T-helper 1 cell treated with Interleukin-12 subunit alpha and Interleukin-12 subunit beta and Interleukin-4 antibody, amounts not matched to agents 30 μg/mL and 1 μg/mL, for 36 hours (primary cell): Measurements from ENCODE around the gene GATM.

Experiments used
- H3K27ac Mint-ChIP-seq: one replicate; pipeline ENCODE4 v1.8.0; 2021; ENCODE audit warnings: mild to moderate bottlenecking, mixed read lengths
- H3K27me3 Mint-ChIP-seq: one replicate; pipeline ENCODE4 v1.8.0; 2021; ENCODE audit warnings: low read depth, mixed read lengths
- H3K36me3 Mint-ChIP-seq: one replicate; pipeline ENCODE4 v1.8.0; 2021; ENCODE audit warnings: low read depth, mixed read lengths
- H3K4me1 Mint-ChIP-seq: one replicate; pipeline ENCODE4 v1.8.0; 2021; ENCODE audit warnings: low read depth, mixed read lengths
- H3K4me3 Mint-ChIP-seq: one replicate; pipeline ENCODE4 v1.8.0; 2021; ENCODE audit warnings: mild to moderate bottlenecking, moderate library complexity, mixed read lengths
- H3K9me3 Mint-ChIP-seq: one replicate; pipeline ENCODE4 v1.8.0; 2021; ENCODE audit warnings: mixed read lengths

The GATM gene

GRCh38 chr15:45378149-45378912 lies at the start of gene GATM:
Gene GATM (minus strand): TSS chr15:45378544. CDS start chr15:45378453, 91 bp downstream.
- no peak within 1 kb of the TSS for H3K27ac Mint-ChIP-seq
- H3K4me3 Mint-ChIP-seq, result peak within 1 kb of the TSS; percentile 60
- H3K27me3 Mint-ChIP-seq, result peaks cover 79% of the 10 kb centered on the region
- no peaks in the 10 kb centered on the region for H3K9me3 Mint-ChIP-seq
- H3K36me3 Mint-ChIP-seq, result peaks cover 2% of the 10 kb centered on the region
- peaks cover 11% of the 10 kb centered on the region for H3K4me1 Mint-ChIP-seq

- Mint-ChIP-seq H3K4me1 (peaks cover 2% of the 10 kb centered on the region), H3K27me3 (peaks cover 13% of the 10 kb centered on the region), H3K4me3 (no peak overlapping the region), H3K36me3 (peaks cover 2% of the 10 kb centered on the region), H3K27ac (no peak overlapping the region), H3K9me3 (no peaks in the 10 kb centered on the region)
These were observed 48.7 kb upstream of the GATM start for GRCh38 chr15:45427085-45427484.

- Mint-ChIP-seq H3K4me3 (no peak overlapping the region), H3K27ac (no peak overlapping the region)
These were observed 46.8 kb upstream of the GATM start for GRCh38 chr15:45425135-45425534.

GRCh38 chr15:45424429-45424828 lies 46.1 kb upstream of the GATM start:
- Mint-ChIP-seq H3K27ac (no peak overlapping the region), H3K27me3 (peaks cover 4% of the 10 kb centered on the region), H3K36me3 (peaks cover 12% of the 10 kb centered on the region), H3K9me3 (no peaks in the 10 kb centered on the region), H3K4me1 (no peaks in the 10 kb centered on the region), H3K4me3 (no peak overlapping the region)

More at GRCh38 chr15:45425135-45425534, 46.8 kb upstream of the GATM start:
- Mint-ChIP-seq H3K9me3 (no peaks in the 10 kb centered on the region), H3K4me1 (no peaks in the 10 kb centered on the region), H3K36me3 (peaks cover 10% of the 10 kb centered on the region), H3K27me3 (peaks cover 4% of the 10 kb centered on the region)

GRCh38 chr15:45417303-45417950 lies 39.1 kb upstream of the GATM start:
- Mint-ChIP-seq H3K27me3 (no peaks in the 10 kb centered on the region), H3K4me1 (peaks cover 22% of the 10 kb centered on the region), H3K36me3 (peaks cover 55% of the 10 kb centered on the region), H3K4me3 (no peak overlapping the region), H3K27ac (no peak overlapping the region), H3K9me3 (no peaks in the 10 kb centered on the region)

GRCh38 chr15:45414215-45414885 lies 36.0 kb upstream of the GATM start:
- H3K4me1 Mint-ChIP-seq, result peaks cover 25% of the 10 kb centered on the region
- no peaks in the 10 kb centered on the region for H3K9me3 Mint-ChIP-seq
- peak overlapping the region; percentile 39 for H3K27ac Mint-ChIP-seq
- no peaks in the 10 kb centered on the region for H3K27me3 Mint-ChIP-seq
- peaks cover 55% of the 10 kb centered on the region for H3K36me3 Mint-ChIP-seq
- H3K4me3 Mint-ChIP-seq, result no peak overlapping the region

- Mint-ChIP-seq H3K36me3 (peaks cover 57% of the 10 kb centered on the region), H3K27me3 (no peaks in the 10 kb centered on the region), H3K4me3 (no peak overlapping the region), H3K9me3 (no peaks in the 10 kb centered on the region), H3K27ac (no peak overlapping the region), H3K4me1 (peaks cover 40% of the 10 kb centered on the region)
These were observed 31.3 kb upstream of the GATM start for GRCh38 chr15:45409596-45409995.

GRCh38 chr15:45407786-45408185 lies 29.4 kb upstream of the GATM start:
- H3K27ac Mint-ChIP-seq, result no peak overlapping the region
- H3K9me3 Mint-ChIP-seq, result no peaks in the 10 kb centered on the region
- H3K4me3 Mint-ChIP-seq, result no peak overlapping the region
- H3K27me3 Mint-ChIP-seq, result no peaks in the 10 kb centered on the region
- H3K4me1 Mint-ChIP-seq, result peaks cover 31% of the 10 kb centered on the region
- H3K36me3 Mint-ChIP-seq, result peaks cover 46% of the 10 kb centered on the region

GRCh38 chr15:45402955-45403877 lies 24.9 kb upstream of the GATM start:
- no peaks in the 10 kb centered on the region for H3K27me3 Mint-ChIP-seq
- H3K9me3 Mint-ChIP-seq, result no peaks in the 10 kb centered on the region
- H3K36me3 Mint-ChIP-seq, result peaks cover 23% of the 10 kb centered on the region
- H3K27ac Mint-ChIP-seq, result peak overlapping the region; percentile 78
- peak overlapping the region; percentile 94 for H3K4me3 Mint-ChIP-seq
- H3K4me1 Mint-ChIP-seq, result peaks cover 30% of the 10 kb centered on the region

GRCh38 chr15:45402162-45402954 lies 24.0 kb upstream of the GATM start:
- no peaks in the 10 kb centered on the region for H3K9me3 Mint-ChIP-seq
- peaks cover 19% of the 10 kb centered on the region for H3K36me3 Mint-ChIP-seq

GRCh38 chr15:45401665-45402161 lies 23.4 kb upstream of the GATM start:
- H3K36me3 Mint-ChIP-seq, result peaks cover 14% of the 10 kb centered on the region
- peak overlapping the region; percentile 86 for H3K27ac Mint-ChIP-seq
- peaks cover 26% of the 10 kb centered on the region for H3K4me1 Mint-ChIP-seq
- peak overlapping the region; percentile 94 for H3K4me3 Mint-ChIP-seq
- no peaks in the 10 kb centered on the region for H3K9me3 Mint-ChIP-seq
- peaks cover 10% of the 10 kb centered on the region for H3K27me3 Mint-ChIP-seq

More at GRCh38 chr15:45402162-45402954, 24.0 kb upstream of the GATM start:
- peaks cover 4% of the 10 kb centered on the region for H3K27me3 Mint-ChIP-seq
- H3K27ac Mint-ChIP-seq, result peak overlapping the region; percentile 86
- peak overlapping the region; percentile 94 for H3K4me3 Mint-ChIP-seq
- peaks cover 28% of the 10 kb centered on the region for H3K4me1 Mint-ChIP-seq

- no peaks in the 10 kb centered on the region for H3K9me3 Mint-ChIP-seq
- H3K4me3 Mint-ChIP-seq, result no peak overlapping the region
- no peak overlapping the region for H3K27ac Mint-ChIP-seq
- H3K36me3 Mint-ChIP-seq, result peaks cover 4% of the 10 kb centered on the region
- H3K27me3 Mint-ChIP-seq, result peaks cover 27% of the 10 kb centered on the region
- H3K4me1 Mint-ChIP-seq, result peaks cover 13% of the 10 kb centered on the region
These were observed 21.3 kb upstream of the GATM start for GRCh38 chr15:45399381-45400212.
